IPS-18c (cell line): ENCODE measurements around the gene SLC12A8.

Source experiments
- H3K4me3 ChIP-seq: 2 replicates; pipeline ENCODE4 v1.7.0; 2013; ENCODE audit warnings: low read depth, mild to moderate bottlenecking, low read length, moderate library complexity; ENCODE audit not compliant: insufficient read depth
- H3K9me3 ChIP-seq: one replicate; pipeline ENCODE4 v1.6.1; 2013; ENCODE audit warnings: mild to moderate bottlenecking, low read length, moderate library complexity; ENCODE audit not compliant: control insufficient read depth, insufficient read depth

SLC12A8 gene

GRCh38 chr3:125118600-125118999 is 93.9 kb downstream of the SLC12A8 start:
- Histone ChIP-seq H3K4me3 (no peak overlapping the region), H3K9me3 (no peaks in the 10 kb centered on the region)

- H3K9me3 ChIP-seq = no peaks in the 10 kb centered on the region
- no peak overlapping the region for H3K4me3 ChIP-seq
Measured at GRCh38 chr3:125117631-125118191, 94.8 kb downstream of the SLC12A8 start.

- Histone ChIP-seq H3K9me3 (no peaks in the 10 kb centered on the region), H3K4me3 (no peak overlapping the region)
Measured at GRCh38 chr3:125116311-125117080, 96.1 kb downstream of the SLC12A8 start.

GRCh38 chr3:125115640-125116039 is 96.9 kb downstream of the SLC12A8 start:
- no peak overlapping the region for H3K4me3 ChIP-seq
- H3K9me3 ChIP-seq = no peaks in the 10 kb centered on the region

GRCh38 chr3:125112981-125113380 is 99.6 kb downstream of the SLC12A8 start:
- Histone ChIP-seq H3K4me3 (no peak overlapping the region), H3K9me3 (no peaks in the 10 kb centered on the region)

- no peaks in the 10 kb centered on the region for H3K9me3 ChIP-seq
- no peak overlapping the region for H3K4me3 ChIP-seq
Measured at GRCh38 chr3:125110876-125111480, 101.6 kb downstream of the SLC12A8 start.

GRCh38 chr3:125110016-125110875 is 102.3 kb downstream of the SLC12A8 start:
- Histone ChIP-seq H3K9me3 (no peaks in the 10 kb centered on the region), H3K4me3 (no peak overlapping the region)

- Histone ChIP-seq H3K9me3 (no peaks in the 10 kb centered on the region), H3K4me3 (no peak overlapping the region)
Measured at GRCh38 chr3:125109536-125109925, 103.0 kb downstream of the SLC12A8 start.

- H3K4me3 ChIP-seq = no peak overlapping the region; the same call in 1 of the 2 replicates
- H3K9me3 ChIP-seq = no peaks in the 10 kb centered on the region
Measured at GRCh38 chr3:125108833-125109535, 103.6 kb downstream of the SLC12A8 start.

- H3K9me3 ChIP-seq = no peaks in the 10 kb centered on the region
- H3K4me3 ChIP-seq = no peak overlapping the region
Measured at GRCh38 chr3:125107861-125108567, 104.5 kb downstream of the SLC12A8 start.

- no peaks in the 10 kb centered on the region for H3K9me3 ChIP-seq
- no peak overlapping the region for H3K4me3 ChIP-seq
Measured at GRCh38 chr3:125107363-125107762, 105.2 kb downstream of the SLC12A8 start.

GRCh38 chr3:125105116-125105515 is 107.4 kb downstream of the SLC12A8 start:
- Histone ChIP-seq H3K4me3 (no peak overlapping the region), H3K9me3 (no peaks in the 10 kb centered on the region)

- Histone ChIP-seq H3K4me3 (no peak overlapping the region), H3K9me3 (no peaks in the 10 kb centered on the region)
Measured at GRCh38 chr3:125104639-125105038, 107.9 kb downstream of the SLC12A8 start.

GRCh38 chr3:125103406-125103805 is 109.1 kb downstream of the SLC12A8 start:
- no peak overlapping the region for H3K4me3 ChIP-seq
- no peaks in the 10 kb centered on the region for H3K9me3 ChIP-seq

- Histone ChIP-seq H3K9me3 (no peaks in the 10 kb centered on the region), H3K4me3 (no peak overlapping the region)
Measured at GRCh38 chr3:125102470-125102869, 110.1 kb downstream of the SLC12A8 start.

GRCh38 chr3:125098611-125099291 is 113.8 kb downstream of the SLC12A8 start:
- no peak overlapping the region for H3K4me3 ChIP-seq
- no peaks in the 10 kb centered on the region for H3K9me3 ChIP-seq
